HCT116 (cell line): ENCODE results near the gene SDK2. TPM values are rescaled to one million over a fixed set of nuclear protein-coding genes. Genes with fewer than 3 reads are reported as not detected.

Experiments used
- ATAC-seq: fragments of 200-7000 bp; cut with Tn5 transposase; 2 replicates; pipeline ENCODE4 v1.9.1; 2020; ENCODE audit warnings: mild to moderate bottlenecking, moderate library complexity
- BruUV-seq: library from RNA; stranded (reverse); fragments of 400-500 nt; replicated peaks from 2 replicates; lab custom pipeline; 2021; lab: Mats Ljungman, UMichigan
- CTCF ChIA-PET: fragments of 300-600 bp; sonication (Branson Sonifier 250); formaldehyde crosslinking; loops from one replicate; lab custom pipeline; 2021; ENCODE audit warnings: antibody characterized with exemption; lab: Charles Lee
- POLR2A ChIA-PET: fragments of 300-600, 350-600 bp; sonication (Branson Sonifier 250); formaldehyde crosslinking; loops from one replicate; lab custom pipeline; 2021; ENCODE audit warnings: antibody characterized with exemption; lab: Charles Lee
- RAD21 ChIA-PET, 2 experiments: fragments of 300-600 bp; sonication (Branson Sonifier 250); formaldehyde crosslinking; loops; one replicate each; lab custom pipeline; 2023; ENCODE audit warnings: low total read pairs in 2 of 2; ENCODE audit not compliant: uncharacterized antibody in 2 of 2, unreplicated experiment in 2 of 2, low non-redundant PET in 1 of 2; lab: Charles Lee
- DNase-seq: peaks from one replicate; pipeline ENCODE4 v3.0.0-alpha.2; 2010; ENCODE audit warnings: low read depth, low spot score
- H2AFZ ChIP-seq: fragments of 200-600 bp; shearing (Covaris generic), sonication (generic); 2 replicates; pipeline ENCODE4 v1.6.1; 2017; ENCODE audit warnings: low read depth, mixed run types, mixed read lengths, antibody characterized with exemption, low read length; ENCODE audit not compliant: poor library complexity, severe bottlenecking
- H3K27ac ChIP-seq: 2 replicates; pipeline ENCODE4 v1.5.1; 2012; ENCODE audit warnings: low read depth, low read length
- H3K27me3 ChIP-seq: fragments of 200-600 bp; sonication (generic); 2 replicates; pipeline ENCODE4 v1.6.1; 2016; ENCODE audit warnings: mixed run types, low read length, mixed read lengths; ENCODE audit not compliant: insufficient read depth
- H3K36me3 ChIP-seq, 2 experiments: fragments of 200-500 bp in 1 of 2; fragments of 200-600 bp in 1 of 2; sonication (Bioruptor generic) in 1 of 2; sonication (generic) in 1 of 2; 2 replicates each; pipeline versions ENCODE4 v1.5.1 to v1.6.1; 2014 to 2016; ENCODE audit warnings: low read length in 2 of 2, inconsistent platforms in 1 of 2, mixed read lengths in 1 of 2, mixed run types in 1 of 2; ENCODE audit not compliant: insufficient read depth in 2 of 2, control insufficient read depth in 1 of 2
- H3K4me1 ChIP-seq, 2 experiments: fragments of 200-600 bp in 1 of 2; sonication (generic) in 1 of 2; 2 replicates each; pipeline versions ENCODE4 v1.5.1 to v1.6.1; 2012 to 2017; ENCODE audit warnings: low read length in 2 of 2, inconsistent platforms in 1 of 2, mild to moderate bottlenecking in 1 of 2, mixed read lengths in 1 of 2, mixed run types in 1 of 2, moderate library complexity in 1 of 2; ENCODE audit not compliant: insufficient read depth in 2 of 2, control insufficient read depth in 1 of 2
- H3K4me2 ChIP-seq: fragments of 200-600 bp; sonication (generic); 2 replicates; pipeline ENCODE4 v1.6.1; 2017; ENCODE audit warnings: mixed run types, low read length, mixed read lengths
- H3K4me3 ChIP-seq, 2 experiments: fragments of 200-600 bp in 1 of 2; sonication (generic) in 1 of 2; replicated peaks in 1 of 2; 2 replicates each; pipeline ENCODE4 v1.5.1; 2011 to 2016; ENCODE audit warnings: low read length in 2 of 2, control low read depth in 1 of 2, low read depth in 1 of 2, mild to moderate bottlenecking in 1 of 2, mixed read lengths in 1 of 2, mixed run types in 1 of 2
- H3K79me2 ChIP-seq: fragments of 200-600 bp; sonication (generic); 2 replicates; pipeline ENCODE4 v1.6.1; 2017; ENCODE audit warnings: mild to moderate bottlenecking, mixed run types, low read length, moderate library complexity, mixed read lengths; ENCODE audit not compliant: insufficient read depth
- H3K9ac ChIP-seq: fragments of 200-600 bp; sonication (generic); 2 replicates; pipeline ENCODE4 v1.6.1; 2016; ENCODE audit warnings: low read length, mixed read lengths
- H3K9me2 ChIP-seq: fragments of 200-600 bp; sonication (generic), shearing (Covaris generic); 2 replicates; pipeline ENCODE4 v1.6.1; 2017; ENCODE audit warnings: mixed run types, mild to moderate bottlenecking, moderate library complexity; ENCODE audit not compliant: insufficient read depth
- H3K9me3 ChIP-seq, 2 experiments: fragments of 200-500 bp in 1 of 2; fragments of 200-600 bp in 1 of 2; sonication (Bioruptor generic) in 1 of 2; sonication (generic) in 1 of 2; 2 replicates each; pipeline ENCODE4 v1.6.1; 2014 to 2017; ENCODE audit warnings: low read length in 2 of 2, mixed read lengths in 2 of 2, inconsistent platforms in 1 of 2, low read depth in 1 of 2, mild to moderate bottlenecking in 1 of 2, mixed run types in 1 of 2, moderate library complexity in 1 of 2; ENCODE audit not compliant: control insufficient read depth in 1 of 2, insufficient read depth in 1 of 2
- H4K20me1 ChIP-seq: fragments of 200-600 bp; sonication (generic), shearing (Covaris generic); 2 replicates; pipeline ENCODE4 v1.6.1; 2017; ENCODE audit warnings: mixed run types, mild to moderate bottlenecking, moderate library complexity; ENCODE audit not compliant: insufficient read depth
- FOSL1 ChIP-seq: IDR thresholded peaks from 2 replicates; pipeline ENCODE4 v1.6.1; 2012; ENCODE audit warnings: low read depth
- POLR2A ChIP-seq: IDR thresholded peaks from 2 replicates; pipeline ENCODE4 v1.7.0; 2011; ENCODE audit warnings: borderline replicate concordance; ENCODE audit not compliant: insufficient read depth, insufficient read length; ENCODE audit errors: extremely low read depth
- REST ChIP-seq: IDR thresholded peaks from 2 replicates; pipeline ENCODE4 v1.6.1; 2012; ENCODE audit warnings: low read depth
- ZNF274 ChIP-seq: fragments of 200-500 bp; sonication (Bioruptor generic); IDR thresholded peaks from 2 replicates; pipeline ENCODE4 v1.6.1; 2014; ENCODE audit warnings: mild to moderate bottlenecking, low read depth, low read length, inconsistent platforms
- intact Hi-C: fragments of 100-400 bp; cut with micrococcal nuclease; formaldehyde crosslinking; loops from 2 replicates; pipeline ENCODE4 v1.10.0; 2022
- total RNA-seq: library from RNA; stranded (reverse); gene quantifications from one replicate; pipeline ENCODE4 v1.2.1, GENCODE V29; 2021; ENCODE audit not compliant: unreplicated experiment

SDK2 gene
- total RNA-seq, 1 experiment from 2014 or later, result 0.10 TPM

GRCh38 chr17:73592079-73592415, 52.2 kb downstream of the SDK2 start:
- no peaks in the 10 kb centered on the region for H3K36me3 ChIP-seq
- CTCF ChIA-PET, result no interaction called here
- intact Hi-C loops, result loop anchor here (10.0 kb wide), 2 partner anchors 123 to 403 kb away; no protein-coding TSS in a partner anchor

More at GRCh38 chr17:73592079-73592415, 52.2 kb downstream of the SDK2 start:
- RAD21 ChIA-PET, result no interaction called here
- no peaks in the 10 kb centered on the region for H3K9me2 ChIP-seq
- peaks cover under 1% of the 10 kb centered on the region; the same call in 1 of the 2 replicates for H3K27me3 ChIP-seq
- H3K4me2 ChIP-seq, result no peak overlapping the region
- H3K27ac ChIP-seq, result no peak overlapping the region
- H3K9me3 ChIP-seq, result no peaks in the 10 kb centered on the region
- H3K79me2 ChIP-seq, result no peaks in the 10 kb centered on the region
- H4K20me1 ChIP-seq, result no peaks in the 10 kb centered on the region
- TF ChIP-seq REST (no peak), POLR2A (no peak), FOSL1 (no peak), ZNF274 (no peak)
- TF ChIP-seq, all 23 proteins: peak for 0
- H2AFZ ChIP-seq, result no peak overlapping the region
- ATAC-seq, result no peak
- no TSS peak for BruUV-seq
- no peak overlapping the region for H3K4me3 ChIP-seq
- H3K4me1 ChIP-seq, result peaks cover 2 to 8% of the 10 kb centered on the region in 2 experiments; a peak in 3 of 4 replicates
- no peak for DNase-seq
- no peak overlapping the region for H3K9ac ChIP-seq
- POLR2A ChIA-PET, result no interaction called here
